NCI-H2227 treated with DMSO at 0.1 percent for 48 hours (cell line): Measurements from ENCODE around the gene GRAMD4.
"Not testable (repeated sequence)": the region's sequence is repeated elsewhere in the genome, so short reads cannot be mapped to it uniquely, and the experiment has no call there.

Experiments used
- DNase-seq: peaks from one replicate; lab custom pipeline; 2025; lab: John Stamatoyannopoulos, UW

GRAMD4 gene

DNA sequence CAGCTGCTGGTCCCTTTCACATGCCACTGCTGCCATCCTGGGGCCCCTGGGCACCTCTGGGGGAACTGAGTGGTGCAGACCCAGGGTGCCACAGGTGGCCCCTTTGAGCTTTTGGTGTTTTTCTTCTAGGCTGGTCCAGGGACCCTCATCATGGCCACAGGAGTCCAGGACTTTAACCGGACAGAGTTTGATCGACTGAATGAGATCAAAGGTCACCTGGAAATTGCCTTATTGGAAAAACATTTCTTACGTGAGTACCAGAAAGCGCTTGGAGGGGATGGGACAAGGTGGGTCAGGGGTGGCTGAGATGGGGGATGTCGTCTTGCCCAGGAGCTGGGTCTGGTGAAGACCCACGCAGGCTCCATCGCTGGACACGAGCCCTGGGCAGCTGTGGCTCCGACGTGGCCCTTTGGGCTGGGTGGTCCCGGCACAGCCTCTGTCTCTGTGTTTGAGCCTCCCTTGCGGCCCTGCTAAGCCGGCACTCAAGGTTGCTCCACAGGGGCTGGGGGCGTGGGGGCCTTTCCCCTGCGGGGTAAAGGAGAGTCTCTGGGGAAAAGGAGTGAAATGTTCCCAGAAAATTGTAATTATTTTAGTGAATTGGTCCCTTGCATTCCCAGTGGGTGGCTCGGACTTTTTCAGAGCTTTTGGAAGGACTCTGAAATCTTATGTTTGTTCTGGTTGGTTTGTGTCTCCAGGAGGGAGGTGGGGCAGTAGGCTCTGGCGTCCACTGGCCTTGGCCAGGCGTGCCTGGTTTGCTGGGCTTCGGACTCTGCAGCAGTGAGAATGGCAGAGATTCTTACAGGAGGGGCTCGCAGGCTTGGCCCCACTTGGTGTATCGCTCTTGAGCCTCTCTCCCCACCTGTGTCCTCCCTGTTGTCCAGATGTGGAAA lies 17.8 kb downstream of the GRAMD4 start:
- no peak for DNase-seq

DNA sequence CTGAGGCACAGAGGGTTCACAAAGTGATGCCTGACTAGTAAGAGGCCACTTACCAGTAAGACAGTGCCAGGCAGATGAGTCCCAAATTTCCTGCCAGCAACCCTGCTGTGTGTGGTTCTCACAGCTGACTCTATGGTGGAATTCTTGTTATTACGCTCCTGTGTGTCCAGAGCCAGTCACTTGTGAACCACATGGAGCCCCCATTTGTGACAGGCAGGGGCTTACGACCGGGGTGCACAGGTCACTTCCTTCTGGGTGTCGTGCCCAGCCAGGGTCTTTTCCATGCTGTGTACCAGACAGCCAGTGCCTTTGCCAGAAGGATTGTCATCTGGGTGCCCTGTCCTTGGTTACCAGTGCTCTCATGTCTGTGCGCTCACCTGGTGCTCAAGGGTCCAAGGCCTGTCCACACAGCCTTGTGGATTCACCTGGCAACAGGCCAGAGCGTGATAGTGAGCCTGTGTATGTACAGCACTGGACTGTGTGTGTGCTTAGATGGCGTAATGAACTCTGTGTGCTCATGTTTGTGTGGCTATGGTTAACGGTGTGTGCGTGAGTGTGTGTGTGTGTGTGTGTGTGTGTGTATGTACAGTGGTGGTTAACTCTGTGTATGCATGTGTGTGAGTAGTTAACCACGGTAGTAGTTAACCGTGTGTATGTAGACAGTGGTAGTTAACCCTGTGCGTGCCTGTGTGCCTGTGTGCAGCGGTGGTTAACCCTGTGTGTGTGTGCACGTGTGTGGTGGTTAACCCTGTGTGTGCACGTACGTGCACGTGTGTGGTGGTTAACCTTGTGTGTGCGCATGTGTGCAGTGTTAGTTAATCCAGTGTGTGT lies 18.6 kb downstream of the GRAMD4 start:
- DNase-seq, result no peak

DNA sequence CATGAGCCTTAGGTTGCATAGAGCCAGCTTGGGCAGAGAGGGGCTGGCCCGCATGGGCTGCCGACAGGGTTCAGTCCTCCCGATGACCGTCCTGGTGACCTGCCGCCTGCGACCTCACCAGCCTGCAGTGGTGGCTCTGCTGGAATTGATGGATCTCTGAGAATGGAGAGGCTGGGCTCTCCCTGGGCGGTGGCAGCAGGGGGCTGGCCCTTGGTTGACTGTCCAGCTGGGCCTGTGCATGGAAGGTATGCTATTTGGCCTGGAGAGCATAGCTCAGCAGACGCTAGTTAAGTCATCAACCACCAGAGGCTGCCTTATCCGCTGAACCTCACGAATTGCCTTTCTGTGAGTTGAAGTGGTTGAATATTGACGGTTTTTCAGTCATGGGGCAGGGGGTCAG lies 19.7 kb downstream of the GRAMD4 start:
- no peak for DNase-seq

DNA sequence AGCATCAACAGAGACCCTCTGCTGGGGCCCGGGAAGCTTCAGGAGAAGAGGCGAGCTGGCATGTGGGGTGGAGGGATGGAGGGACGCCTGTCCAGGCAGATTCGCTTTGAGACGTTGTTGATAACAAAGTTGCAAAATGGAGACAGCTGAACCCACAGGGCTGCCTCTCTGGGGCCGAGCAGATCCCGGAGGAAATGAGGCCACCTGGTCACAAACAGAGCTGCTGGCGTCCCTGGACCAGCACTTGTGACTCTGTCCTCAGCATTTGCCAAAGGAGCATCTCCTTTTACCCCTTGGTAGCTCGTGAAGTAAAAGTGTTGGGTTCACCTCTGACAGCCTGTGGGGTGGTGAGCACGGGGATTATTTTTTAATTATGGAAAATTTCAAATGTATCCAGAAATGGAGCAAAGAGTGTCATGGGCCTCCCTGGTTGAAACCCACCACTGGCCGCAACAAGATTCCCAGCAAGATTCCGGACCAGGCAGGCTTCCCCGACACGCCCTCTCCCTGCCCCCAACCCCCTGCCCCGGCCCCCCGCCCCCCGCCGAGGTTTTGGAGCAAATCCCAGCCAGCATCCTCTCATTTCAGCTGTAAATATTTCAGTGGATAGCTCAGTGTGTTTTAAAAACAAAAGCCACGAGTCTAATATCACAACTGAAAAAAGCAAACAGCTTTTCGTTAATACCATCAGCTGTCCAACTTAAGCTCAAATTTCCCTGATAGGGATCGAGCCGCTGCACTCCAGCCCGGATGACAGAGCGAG lies 20.3 kb downstream of the GRAMD4 start:
- DNase-seq, result no peak

DNA sequence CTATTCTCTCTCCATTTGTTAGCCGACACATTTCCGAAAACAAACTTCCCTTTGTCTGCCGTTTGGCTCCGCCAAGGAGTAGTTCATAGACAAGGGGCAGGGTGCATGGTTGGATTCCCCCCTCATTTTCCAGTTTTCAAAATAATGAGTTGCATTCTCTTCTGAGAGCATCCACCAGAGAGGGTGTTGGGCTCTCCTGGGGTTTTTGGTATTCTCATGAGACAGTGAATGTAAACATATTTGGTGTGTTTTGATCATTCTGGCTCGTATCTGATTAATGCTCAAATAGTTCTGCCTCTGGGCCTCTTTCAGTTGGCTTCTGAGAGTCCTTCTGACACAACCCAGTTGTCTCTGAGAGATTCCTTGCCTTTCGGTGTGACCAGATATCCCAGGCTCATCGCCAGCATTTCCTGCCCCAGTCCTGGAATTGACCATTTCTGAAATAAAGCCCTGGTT lies 21.7 kb downstream of the GRAMD4 start:
- no peak for DNase-seq

DNA sequence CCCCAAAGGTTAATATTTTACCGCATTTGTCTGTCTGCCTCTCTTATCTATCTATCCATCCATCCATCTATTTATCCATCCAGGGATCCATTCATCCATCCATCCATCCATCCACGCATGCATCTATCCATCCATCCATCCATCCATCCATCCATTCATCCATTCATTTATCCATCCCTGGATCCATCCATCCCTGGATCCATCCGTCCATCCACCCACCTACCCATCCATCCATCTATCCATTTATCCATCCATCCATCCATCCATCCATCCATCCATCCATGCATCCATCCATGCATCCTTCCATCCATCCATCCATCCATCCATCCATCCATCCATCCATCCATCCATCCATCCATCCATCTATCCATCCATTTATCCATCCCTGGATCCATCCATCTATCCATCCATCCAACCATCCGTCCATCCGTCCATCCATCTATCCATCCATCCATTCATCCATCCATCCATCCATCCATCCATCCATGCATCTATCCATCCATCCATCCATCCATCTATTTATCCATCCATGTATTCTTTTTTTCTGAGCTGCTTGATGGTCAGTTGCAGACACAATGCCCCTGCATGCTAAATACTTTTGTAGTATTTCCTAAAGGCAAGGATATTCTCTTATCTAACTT lies 22.8 kb downstream of the GRAMD4 start:
- DNase-seq, result not testable (repeated sequence)

DNA sequence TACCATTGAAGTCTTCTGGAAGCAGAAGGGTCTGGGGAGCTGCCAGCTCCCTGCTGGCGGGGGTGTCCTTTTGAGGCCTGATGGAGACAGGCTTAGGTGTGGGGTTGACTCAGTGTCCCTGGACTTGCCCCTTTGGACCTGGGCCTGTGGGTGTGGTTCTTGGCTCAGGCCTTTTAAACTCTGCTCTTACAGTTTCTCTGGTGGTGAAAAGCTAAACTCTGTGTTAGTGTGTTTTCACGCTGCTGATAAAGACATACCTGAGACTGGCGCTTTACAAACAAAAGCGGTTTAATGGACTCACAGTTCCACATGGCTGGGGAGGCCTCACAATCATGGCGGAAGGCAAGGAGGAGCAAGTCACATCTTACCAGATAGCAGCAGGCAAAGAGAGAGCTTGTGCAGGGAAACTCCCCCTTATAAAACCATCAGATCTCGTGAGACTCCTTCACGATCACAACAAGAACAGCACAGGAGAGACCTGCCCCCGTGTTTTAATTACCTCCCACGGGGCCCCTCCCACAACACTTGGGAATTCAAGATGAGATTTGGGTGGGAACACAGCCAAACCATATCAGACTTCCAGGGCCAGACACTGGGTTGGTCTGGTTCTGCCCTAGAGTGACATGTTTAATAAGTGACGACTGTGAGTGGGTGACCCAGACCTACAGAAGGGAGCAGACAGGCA lies 26.5 kb downstream of the GRAMD4 start:
- DNase-seq, result no peak

DNA sequence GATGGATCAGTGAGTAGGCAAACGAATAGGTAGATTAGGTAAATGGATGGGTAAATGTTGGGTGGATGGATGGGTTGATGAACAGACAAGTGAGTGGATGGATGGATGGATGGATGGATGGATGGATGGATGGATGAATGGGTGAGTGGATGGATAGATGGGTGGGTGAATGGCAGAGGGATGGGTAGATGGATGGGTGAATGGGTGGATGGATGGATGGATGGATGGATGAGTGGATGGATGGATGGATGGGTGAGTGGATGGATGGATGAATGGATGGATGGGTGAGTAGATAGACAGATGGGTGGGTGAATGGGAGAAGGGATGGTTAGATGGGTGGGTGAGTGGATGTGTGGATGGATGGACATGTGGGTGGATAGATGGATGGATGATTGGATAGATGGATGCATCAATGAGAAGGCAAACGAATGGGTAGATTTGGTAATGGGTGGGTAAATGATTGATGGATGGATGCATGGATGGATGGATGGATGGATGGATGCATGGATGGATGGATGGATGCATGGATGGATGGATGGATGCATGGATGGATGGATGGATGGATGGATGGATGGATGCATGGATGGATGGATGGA lies 28.1 kb downstream of the GRAMD4 start:
- not testable (repeated sequence) for DNase-seq

DNA sequence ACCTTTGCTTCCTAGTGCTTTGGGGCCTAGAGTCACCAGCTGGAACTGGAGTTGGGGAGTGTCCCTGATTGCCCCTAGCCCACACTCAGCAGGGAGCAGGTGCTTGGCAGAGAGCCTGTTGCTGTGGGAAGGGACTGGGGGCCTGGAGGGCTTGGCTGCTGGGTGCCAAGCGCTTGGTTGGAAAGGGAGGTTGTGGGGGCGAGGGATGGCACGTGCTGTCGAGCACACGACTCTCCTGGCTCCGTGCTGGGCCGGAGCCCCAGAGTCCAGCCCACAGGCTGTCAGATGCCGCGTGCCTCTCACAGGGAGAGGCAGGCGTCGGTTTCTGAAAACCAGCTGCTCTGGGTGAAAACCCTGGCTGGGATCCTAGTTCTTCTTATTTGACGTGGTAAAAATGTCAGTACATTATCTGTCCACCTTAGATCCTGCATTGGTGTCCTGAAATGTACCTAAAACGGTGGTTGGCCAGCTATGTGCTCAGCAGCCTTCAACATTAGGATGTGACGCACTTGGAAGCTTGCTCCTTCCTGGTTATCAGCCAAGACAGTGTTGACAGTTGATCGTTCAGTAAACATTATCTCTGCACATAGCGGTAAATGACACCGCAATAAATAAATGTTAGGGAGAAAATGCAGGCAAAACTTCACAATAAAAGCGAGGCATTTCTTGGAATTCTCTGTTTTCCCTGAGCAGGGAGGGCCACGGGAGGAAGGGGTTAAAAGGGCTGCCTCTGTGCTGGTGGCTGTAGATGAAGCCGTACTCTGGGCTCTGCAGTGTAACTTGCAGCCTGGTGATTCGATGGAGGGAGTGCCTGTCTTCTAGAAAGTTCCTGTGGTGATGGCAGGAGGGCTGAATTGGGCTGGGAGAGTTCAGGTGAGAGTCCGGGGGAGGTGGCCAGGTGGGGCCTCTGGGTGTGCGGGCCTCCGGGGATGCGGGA lies 29.2 kb downstream of the GRAMD4 start:
- DNase-seq, result no peak

DNA sequence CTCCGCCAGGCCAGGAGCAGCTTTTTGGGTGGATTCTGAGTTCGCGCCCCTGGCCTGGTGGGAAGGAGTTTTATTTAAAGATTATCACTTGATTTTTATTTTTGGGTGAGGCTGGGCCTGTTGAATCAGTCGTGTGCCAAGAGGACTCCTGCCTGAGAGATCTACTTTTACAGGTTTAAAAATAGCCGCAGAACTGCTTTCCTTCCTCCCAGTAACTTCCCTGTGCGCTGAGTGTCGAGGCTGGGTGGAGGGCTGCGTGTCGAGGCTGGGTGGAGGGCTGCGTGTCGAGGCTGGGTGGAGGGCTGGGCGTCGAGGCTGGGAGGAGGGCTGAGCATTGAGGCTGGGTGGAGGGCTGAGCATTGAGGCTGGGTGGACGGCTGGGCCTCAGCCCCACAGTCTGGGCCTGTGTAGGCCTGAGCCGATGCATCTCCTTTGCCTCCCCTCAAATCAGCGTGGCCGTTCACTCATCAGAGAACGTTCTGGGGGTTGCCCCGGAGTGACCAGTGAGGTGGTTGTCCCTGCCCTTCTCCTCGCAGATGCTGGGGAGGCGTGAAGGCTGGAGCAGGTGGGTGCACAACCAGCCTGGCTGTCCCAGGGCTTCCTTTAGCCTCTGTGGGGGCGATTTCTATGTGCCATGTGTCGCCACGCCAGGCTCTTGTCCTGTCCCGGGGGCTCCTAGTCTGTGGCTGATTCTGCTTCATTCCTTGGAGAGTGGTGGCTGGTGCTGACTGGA lies 30.1 kb downstream of the GRAMD4 start:
- DNase-seq, result no peak

DNA sequence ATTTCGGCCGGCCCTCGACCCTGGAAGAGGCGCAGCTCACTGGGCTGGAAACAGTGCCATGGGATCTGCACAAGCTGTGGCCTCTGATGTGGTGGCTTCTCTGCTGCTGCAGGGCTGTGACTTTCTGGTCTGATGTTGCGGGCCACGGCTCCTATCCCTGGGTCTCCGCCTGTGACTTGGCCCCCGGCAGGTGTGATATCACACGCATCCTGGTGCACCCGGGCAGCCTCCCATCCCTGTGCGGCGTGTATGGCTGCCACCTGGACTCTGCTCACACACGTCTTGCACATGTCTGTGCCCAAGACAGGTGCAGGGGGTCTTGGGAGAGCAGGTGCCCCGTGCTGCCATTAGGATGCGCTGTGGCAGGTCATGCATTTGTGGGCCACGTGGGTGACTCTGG lies 31.1 kb downstream of the GRAMD4 start:
- no peak for DNase-seq

DNA sequence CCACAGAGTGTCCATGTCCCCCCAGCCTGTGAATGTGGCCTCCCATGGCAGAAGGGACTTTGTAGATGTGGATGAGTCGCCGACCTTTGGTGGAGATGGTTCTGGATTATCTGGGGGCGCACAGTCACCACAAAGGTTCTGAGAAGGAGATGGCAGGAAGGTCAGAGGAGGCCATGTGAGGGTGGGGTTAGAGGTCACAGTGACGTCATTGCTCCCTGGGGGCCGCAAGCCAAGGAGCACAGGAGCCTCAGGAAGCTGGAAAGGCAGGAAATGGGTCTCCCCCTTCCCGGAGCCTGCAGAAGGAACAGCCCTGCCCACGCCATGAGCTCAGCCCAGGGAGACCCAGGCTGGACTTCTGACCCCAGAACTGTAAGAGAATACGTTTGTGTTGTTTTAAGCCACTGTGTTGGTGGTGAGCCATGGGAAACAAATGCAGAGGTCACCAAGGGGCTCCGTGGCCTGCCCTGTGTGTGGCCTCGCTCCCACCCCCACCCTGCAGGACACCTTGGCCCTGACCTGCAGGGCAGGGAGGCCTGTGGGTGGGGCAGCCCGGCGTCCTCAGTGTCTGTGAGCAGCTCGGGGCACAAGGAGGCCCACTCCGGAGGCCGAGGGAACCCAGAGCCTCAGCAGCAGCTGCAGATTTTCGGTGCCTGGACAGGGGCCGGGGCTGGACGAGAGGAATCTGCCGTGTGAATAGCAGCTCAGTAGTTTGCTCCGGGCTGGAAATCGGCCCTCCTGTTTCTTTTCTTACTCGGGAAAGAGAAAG lies 32.1 kb downstream of the GRAMD4 start:
- no peak for DNase-seq

DNA sequence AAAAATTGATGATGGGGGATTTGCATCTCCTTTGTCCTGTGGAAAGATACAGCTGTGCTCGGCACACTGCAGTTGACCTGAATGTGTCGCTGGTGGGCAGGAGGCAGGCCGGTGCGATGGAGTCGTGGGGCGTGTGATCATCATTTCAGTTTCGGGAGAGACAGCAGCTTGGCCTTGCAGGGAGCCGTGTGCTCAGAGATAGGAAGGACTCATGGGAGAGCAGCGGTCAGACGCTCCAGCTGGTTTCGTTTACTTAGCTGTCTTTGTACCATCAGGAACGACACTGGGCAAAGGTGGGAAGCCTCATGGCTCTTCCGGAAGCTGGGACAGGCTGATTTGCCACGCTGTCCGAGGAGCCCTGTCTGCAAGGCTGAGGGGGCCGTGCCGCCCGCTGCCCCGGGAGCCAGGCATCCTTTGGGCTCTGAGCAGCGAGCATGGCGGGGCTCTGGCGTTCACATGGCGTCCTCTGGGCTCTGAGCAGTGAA lies 32.7 kb downstream of the GRAMD4 start:
- DNase-seq, result no peak

DNA sequence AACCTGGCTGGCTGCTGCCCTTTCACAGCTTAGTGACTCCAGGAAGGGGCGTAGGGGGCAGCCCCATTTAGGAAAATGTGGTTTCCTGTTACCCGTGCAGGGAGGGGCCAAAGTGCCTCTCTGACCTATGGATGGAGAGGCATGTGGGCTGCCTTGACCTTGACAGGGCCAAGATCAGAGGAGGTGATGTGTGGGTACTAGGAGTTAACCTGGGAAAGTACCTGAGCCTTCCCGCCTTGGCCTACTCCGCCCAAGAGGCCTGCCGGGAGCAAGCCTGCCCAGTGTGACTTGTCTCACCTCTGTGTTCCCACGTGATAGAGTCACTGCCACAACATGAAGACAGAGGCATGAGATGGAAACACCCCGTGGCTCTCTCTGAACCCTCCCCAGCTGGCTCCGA lies 33.4 kb downstream of the GRAMD4 start:
- DNase-seq, result no peak

DNA sequence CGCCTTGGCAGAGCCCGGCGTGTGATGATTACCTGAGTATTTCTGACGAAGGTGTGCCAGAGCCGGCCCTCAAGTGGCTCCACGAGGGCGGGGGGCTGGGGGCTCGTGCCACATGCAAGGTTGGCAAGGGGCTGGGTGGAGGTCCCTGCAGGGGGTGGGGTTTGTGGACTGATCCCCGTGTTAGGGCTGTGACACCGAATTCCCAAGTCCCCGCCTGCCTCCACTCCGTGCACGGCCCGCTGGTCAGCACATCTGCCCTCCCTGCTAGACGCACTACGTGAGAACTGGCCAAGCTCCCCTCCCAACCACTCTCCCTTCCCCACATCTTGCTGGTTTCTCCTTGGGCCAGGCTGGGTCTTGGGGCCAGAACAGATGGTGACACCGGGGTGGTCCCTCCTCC lies 34.2 kb downstream of the GRAMD4 start:
- DNase-seq, result no peak

DNA sequence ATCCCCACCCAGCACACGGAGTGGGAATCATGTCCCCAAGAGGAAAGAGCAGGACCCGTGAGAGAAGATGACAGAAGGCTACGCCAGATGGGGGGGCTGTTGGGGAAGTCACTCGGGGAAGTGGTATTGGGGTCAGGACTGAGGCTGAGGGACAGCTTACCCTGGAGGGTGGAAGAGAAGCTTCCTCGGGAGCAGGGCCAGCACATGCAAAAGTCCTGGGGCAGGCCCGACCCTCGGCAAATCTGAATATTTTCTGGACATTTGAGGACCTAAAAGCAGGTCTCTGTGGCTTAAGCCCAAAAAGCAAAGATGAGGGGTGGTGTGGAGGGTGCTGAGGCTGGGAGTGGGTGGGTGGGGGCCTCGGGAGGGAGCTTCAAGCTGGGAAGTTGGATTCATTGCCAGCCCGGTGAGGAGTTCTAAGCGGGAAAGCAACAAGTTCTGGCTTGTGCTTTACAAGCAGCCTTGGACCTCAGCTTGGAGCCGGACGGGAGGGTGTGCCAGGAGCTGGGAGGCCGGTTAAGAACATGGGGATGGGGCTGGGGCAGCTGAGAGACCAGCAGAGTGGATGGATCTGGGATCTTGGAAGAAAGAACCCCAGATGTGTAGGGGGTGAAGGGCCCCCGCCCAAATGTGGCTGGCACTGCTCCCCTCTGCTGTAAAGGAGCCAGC lies 34.9 kb downstream of the GRAMD4 start:
- DNase-seq, result no peak

DNA sequence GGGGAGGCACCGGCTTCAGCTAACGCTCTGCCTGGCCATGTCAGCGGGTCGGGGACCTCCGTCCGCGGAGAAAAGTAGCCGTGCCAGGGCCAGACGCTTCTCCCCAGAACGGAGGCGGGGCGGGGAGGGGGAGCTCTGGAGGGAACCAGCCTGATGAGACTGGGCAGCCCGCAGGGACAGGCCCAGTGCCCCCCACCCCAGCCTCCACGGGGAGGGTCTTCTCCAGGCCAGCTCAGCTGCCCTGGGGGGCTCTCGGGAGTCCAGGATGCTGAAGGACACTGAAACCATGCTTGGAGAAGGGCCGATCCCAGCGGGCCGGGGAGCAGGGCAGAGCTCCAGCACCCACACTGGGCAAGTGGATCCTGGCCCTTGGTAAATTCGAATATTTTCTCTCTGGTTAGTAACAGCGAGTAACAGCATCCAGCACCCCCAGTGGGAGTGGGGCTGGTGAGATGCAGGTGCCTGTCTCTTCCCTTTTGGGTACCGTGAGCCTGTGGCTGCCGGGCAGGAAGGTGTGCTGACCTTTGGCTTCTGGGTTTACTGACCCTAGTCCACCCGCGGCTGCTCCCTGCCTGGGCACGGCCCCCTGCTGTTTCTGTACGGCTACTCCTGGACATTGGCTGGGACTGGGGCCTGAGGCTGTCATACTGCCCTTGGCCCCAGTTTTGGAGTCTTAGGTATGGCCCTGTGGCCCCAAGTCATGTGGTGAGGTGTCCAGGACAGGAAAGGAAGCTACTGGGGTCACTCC lies 35.8 kb downstream of the GRAMD4 start:
- no peak for DNase-seq
